Measurements from ENCODE around the gene NKX2-4.
"Not testable (repeated sequence)": the region's sequence is repeated elsewhere in the genome, so short reads cannot be mapped to it uniquely, and the experiment has no call there.

The NKX2-4 gene

DNA sequence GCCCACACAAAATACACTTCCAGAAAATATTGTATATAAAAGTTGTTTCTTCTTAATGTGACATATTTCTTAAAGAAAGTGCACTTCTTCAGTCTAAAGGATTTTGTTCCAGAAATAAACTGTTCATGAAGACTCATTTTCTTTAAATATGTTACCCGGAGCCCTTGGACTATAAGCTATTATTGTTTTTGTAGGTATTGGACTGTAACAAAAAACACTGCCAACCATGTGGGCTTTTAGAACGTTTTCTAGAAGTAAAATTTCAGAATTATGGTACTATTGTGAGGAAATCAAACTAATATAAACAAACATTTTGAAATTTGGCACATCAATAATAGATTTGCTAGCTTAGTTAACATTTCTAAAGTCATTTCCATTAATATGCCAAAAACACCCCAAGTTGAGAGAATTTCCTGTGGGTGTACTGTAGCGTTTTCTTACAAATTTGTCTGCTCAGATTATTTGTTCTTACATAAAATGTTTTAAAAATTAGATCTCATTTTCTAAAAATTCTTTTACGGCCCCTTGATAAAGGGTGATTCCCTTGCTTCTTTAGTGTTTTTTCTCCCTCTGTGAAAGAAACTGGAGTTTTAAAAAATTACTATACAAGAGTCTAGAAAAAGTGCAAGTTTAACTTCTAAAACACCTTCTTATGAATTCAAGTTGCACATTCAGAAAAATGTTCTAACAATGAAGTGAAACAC, 3.4 kb downstream of the NKX2-4 start:
- no peak for DNase-seq

DNA sequence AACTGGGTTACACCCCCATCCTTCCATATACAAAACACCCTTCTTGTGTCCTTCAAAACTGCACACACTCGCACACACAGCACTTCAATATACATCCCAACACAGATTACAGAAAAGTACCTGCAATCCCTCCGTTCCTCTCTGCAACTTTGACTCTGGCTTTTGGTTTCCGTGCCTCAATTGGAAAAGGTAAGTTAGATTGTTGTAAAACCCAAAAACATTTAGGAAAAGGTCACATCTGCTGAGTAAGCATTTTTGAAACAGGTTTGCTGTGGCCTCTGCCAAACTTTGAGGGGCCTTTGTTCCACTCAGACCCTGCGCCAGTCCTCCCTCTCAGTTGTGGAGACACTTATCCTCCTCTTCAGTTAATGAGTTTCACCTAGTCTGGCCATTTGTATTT, 4.2 kb downstream of the NKX2-4 start:
- no peak for DNase-seq

DNA sequence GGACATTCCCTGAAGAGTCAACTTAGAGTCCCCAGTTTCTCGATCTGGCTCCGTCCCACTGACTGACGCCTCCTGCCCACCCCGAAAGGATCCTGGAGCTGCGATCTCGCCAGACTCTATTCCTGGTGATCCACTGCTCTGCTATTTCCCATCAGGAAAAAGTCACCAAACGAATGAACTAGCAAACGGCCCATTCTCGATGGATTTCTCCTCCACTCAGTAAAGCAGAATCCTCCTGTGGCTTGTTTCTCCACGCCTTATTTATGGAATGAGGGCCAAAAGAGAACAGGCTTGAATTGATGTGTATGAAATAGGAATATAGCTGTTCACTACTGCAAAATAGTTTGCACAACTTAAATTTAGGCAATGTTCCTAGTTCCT, 5.4 kb downstream of the NKX2-4 start:
- DNase-seq, result no peak

DNA sequence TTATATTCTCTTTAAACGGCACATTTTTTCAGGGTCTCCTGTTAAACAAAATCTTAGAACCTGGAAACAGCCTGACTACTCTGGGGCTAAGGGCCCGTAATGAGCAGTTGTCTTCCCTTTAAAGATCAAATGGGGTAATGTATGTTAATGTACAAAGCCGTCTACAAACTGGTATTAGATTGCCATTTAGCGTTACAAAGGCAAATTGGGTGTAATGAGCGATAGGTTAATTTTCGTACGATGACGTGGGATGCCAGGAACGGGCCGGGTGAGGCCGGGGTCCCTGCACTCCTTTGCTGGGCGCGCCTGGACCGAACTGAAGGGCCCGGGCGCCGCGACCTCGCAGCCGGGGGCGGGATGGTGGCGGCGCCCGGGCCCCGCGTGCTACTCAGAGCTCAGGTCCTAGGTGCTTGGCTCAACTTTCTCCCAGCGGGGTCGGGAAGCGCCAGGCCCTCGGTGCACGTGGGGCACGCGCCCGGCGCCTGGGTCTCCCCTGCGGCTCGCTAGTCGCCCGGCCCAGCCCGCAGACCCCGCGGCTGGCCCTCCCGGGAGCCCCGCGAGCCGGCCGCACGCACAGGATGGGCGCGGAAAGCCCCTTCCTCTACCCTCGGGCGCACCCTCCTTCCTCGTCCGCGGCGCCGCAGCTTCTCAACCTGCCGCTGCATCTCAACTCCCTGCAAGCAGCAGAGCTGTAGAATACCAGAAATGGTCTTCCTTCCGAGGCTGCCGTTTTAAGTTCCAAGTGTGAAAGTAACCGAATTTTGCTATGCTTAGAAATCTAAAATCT, 5.9 kb downstream of the NKX2-4 start:
- DNase-seq, result no peak

DNA sequence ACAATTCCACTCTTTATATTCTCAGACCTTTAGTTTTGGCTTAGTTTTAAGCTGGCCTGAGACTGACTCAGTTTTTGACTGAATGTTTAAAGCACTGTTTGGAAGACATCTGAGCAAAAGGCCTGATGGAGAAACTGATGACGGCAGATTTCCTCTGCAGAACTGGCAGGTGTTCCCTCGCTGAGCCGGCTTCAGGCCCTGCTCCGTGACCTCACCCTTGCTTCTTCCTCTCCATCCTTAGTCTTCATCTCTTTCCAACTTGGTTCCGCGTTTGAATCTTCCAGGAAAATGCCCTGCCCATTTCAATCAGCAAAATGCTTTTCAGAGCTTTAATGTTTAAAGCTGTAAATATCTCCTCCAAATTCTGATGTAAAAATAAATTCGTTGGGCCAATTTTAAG, 6.6 kb downstream of the NKX2-4 start:
- no peak for DNase-seq

DNA sequence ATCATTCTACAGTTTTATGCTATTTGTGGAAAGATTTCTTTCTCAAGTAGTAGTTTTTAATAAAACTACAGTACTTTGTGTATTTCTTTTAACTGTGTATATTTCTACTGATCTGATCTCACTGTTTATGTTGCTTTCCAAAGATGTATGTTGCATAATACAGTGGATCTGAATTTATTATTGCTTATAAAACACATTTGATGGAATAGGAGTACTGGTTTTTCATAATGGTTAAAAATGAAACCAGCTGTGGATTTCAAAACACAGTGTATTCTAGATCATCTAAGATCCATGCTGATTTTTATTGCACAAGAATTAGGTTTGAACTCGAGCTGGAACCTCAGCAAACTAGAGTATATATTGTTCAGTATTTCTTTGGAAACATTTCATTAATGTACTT, 8.0 kb downstream of the NKX2-4 start:
- no peak for DNase-seq

DNA sequence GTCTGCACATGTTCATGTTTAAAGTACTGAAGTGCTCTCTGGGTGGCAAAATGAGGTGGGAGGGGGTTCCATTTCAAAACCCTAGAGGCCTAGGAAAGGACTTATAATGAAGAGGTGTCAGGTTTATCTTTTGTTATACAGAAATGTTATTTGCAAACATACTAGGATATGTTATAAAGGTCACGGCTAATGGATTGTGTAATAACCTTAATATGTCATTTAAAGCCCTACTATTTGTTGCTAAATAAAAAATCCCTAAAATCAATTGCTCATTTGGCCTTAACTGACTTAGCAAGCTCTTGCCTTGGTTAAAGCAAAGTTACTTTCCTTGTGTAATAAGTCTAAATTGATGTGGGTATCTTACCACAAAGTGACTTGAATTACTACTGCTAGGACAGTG, 8.8 kb downstream of the NKX2-4 start:
- DNase-seq, result no peak

DNA sequence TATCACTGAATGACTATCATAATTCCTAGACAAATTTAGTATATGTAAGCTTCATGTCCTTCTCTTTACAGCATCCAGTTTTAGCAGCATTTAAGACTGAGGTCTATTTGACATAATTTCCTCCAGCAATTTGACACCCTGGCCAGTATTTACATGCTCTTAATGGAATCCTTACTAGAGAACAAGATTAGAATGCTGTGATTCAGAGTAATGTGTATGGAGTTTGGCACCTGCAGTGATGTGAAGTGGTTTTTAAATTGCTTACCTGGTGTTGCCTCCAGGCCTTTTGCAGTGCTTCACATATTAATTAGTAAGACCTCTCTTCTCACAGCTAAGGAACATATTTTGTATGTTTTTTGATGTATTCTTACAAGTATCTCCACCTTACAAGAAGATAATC, 9.8 kb downstream of the NKX2-4 start:
- DNase-seq, result no peak

DNA sequence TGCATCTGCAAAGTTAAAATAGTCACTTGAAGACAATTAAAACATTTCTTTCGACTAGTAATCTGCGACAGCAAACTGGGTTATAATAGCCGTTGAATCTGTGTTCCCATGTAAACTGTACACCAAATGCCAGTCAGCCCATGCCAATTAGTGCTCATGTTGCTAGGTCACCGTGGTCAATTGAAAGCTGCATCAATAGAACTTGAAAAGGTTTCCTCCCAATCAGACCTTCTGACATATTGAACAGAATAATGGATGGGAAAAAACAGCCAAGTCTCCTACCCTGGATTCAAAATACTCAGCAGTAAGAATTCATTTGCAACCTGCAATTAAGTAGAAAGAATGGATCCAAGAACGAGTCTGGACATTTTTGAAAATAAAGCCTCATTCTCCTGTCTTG, 11.2 kb downstream of the NKX2-4 start:
- no peak for DNase-seq

DNA sequence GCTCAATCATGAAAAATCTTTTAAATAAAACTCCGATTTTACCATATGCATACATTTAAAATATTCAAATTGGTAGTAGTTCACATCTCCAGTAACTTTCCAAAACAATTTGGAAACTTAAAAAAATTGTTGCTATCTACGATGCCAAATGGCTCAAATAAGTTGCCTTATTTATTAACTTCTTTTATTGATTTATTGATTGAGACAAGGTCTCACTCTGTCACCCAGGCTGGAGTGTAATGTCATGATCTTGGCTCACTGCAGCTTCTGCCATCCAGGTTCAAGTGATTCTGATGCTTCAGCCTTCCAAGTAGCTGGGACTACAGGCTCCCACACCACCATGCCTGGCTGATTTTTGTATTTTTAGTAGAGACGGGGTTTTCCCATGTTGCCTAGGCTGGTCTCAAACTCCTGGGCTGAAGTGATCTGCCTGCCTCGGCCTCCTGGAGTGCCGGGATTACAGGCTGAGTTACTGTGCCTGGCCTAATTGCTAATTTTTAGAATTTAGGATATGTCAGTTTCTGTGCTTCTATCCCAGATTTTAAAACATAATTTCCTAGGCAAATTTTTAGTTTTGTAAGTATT, 12.9 kb downstream of the NKX2-4 start:
- no peak for DNase-seq

DNA sequence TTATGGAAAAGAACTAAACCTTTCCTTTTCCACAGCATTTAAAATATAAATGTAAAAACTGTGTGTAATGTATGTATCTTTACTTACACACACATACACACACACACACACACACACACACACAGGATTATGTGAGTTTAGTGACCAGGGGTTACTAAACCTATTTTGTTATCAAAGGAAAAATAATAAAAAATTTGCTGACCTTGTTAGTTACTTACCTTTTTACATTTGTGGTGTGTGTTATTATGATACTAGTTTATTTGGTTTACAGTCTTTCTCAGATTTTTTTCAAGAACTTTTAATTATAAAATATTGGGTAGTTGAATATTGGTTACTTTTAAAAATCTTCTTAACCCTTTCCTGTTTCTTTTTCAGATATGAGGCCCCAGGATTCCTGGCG, 15.7 kb downstream of the NKX2-4 start:
- no peak for DNase-seq

DNA sequence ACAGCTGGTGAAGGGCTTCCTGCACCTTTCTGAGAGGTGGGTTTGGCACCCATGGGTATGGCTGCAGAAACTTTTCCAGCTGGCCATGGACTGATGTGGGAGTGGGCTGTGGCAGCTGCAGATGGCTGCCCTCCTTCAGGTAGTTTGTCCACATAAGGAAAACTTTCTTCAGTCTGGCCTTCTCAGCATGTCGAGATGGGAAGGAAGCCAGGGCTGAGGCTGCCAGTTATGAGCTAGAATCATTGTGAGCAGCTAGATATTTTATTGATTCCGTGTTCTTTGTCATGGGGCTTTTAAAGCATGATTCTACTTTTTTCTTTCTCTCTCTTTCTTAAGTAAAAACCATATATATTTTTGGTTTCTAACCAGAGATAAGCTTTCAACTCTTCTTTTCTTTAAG, 16.6 kb downstream of the NKX2-4 start:
- no peak for DNase-seq

DNA sequence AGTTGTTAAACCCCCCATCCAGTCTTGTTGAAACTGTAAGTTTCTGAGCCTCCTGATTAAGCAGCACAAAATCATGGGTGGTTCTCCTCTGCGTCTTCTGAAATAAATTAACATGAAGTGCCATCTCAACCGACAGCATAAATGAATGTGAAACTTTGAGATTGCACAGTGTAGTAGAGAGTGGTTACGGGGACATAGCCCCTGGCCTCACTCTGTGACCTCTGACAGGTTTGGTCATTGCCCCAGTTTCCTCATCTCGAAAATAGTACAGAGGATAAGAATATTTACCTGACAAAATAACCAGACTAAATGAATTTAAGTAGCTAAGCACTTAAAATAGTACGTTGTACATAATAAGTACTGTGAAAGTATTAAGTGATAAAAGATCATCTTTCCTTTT, 19.1 kb downstream of the NKX2-4 start:
- no peak for DNase-seq

DNA sequence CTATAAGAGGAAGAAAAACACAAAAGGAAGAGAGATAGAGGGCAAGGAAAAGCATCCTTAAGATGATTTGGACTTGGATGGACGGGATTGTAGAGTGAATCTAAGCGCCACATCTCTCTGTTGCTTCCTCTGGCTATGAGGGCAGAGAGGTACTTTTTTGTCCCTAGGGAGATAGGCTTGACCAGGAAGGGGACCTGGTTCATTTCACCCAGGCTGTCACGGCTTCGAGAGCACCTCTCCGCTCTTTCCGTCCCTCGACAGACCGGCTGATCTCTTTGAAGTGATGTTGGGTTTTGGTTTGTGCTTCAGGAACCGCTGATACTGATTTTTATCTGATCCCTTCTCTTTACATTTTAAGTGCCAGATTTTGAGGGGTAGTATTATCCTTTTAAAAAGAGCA, 19.6 kb downstream of the NKX2-4 start:
- no peak for DNase-seq

DNA sequence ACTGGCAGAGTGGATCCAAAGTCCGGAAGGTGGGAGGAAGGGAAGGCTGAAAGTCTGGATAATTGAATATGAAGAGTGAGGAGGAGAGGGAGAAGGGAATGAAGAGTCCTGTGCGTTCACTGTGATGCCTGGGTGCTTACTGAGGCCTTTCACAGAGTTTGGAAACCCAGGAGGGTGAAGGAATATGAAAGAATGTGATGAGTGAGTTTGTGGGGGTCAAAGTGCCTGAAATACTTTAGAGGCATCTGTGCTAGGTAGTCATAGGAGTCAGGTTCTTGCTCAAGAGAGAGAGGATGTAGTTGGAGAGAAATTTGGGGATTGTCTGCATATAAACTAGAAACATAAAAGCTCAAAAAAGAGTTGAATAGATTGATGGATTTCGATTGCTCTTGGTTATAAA, 20.7 kb downstream of the NKX2-4 start:
- DNase-seq, result peak; percentile 30

DNA sequence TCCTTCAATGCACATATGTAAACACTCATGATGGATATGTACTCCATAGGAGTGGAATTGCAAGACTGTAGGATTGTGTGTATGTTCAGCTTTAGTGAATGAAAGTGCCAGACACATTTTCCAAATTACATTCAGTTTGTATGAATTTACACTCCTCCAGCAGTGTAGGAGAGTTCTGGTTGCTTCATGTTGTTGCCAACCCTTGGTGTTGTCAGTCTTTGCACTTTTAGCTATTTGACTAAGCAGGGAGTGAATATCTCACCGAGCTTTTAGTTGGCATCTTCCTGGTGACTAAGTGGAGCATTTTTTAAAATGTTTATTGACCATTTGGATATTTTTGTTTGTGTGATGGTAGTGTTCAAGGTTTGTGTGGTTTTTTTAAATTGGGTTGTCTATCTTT, 23.9 kb downstream of the NKX2-4 start:
- no peak for DNase-seq

DNA sequence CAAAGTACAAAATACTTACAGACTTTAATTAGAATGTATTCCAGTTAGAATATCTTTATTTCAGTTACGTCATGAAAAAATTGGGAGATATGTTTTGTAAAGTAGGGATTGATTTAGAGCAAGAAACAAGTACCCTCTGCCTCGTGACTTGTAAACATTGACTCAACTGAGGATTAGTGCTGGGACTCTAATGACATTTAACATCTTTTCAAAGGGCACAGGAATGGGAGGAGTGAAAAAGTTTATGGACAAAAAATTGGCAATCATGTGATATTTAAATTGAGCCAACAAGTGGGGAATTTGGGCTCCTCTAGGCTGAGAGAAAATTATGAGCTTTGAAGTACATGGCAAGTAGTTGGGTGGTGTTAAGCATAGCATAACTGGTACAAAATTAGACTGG, 25.3 kb downstream of the NKX2-4 start:
- no peak for DNase-seq

DNA sequence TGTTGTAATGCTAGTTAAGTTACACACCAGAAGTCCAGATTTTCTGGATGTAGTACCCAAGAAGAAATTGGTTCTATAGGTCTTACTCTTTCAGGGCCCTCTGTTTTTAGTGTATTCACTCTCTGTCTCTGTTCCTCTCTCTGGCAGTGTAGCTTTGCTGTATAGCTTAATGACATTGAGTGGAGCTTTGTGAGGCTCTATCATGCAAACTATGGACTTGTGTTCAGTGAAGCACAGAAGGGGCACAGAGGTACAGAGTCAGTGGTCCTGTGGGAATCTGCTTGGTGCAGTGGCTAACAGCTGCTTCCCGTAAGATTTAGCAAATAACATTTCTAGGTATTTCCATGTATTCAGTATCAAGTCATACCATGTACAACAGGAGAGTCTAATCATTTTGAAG, 26.1 kb downstream of the NKX2-4 start:
- no peak for DNase-seq

DNA sequence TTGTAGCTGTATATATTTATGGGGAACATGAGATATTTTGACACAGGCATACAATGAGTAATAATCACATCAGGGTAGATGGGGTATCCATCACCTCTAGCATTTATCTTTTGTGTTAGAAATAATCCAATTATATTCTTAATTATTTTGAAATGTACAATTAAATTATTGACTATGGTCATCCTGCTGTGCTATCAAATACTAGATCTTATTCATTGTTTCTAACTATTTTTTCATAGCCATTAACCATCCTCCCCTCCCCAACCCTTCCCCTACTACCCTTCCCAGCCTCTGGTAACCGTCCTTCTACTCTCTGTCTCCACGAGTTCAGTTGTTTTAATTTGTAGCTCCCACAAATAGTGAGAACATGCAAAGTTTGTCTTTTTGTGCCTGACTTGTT, 28.5 kb downstream of the NKX2-4 start:
- DNase-seq, result no peak

DNA sequence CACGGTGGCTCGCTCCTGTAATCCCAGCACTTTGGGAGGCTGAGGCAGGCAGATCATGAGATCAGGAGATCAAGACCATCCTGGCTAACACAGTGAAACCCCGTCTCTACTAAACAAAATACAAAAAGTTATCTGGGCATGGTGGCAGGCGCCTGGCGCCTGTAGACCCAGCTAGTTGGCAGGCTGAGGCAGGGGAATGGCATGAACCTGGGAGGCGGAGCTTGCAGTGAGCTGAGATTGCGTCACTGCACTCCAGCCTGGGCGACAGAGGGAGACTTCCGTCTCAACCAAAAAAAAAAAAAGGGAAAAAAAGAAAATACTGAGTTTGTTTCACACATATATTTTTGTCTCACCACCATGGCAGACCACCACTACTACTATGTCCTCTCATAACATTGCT, 31.1 kb downstream of the NKX2-4 start:
- not testable (repeated sequence) for DNase-seq

DNA sequence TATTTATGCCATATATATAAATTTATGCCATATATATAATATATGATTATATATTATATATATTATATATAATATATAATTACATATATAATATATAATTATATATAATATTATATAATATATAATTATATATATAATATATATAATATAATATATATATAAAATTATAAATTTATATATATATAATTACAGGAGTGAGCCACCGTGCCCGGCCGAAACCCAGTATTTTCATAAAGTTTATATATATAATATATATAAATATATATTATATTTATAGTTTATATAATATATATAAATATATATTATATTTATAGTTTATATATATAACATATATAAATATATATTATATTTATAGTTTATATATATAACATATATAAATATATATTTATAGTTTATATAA, 31.6 kb downstream of the NKX2-4 start:
- no peak for DNase-seq

DNA sequence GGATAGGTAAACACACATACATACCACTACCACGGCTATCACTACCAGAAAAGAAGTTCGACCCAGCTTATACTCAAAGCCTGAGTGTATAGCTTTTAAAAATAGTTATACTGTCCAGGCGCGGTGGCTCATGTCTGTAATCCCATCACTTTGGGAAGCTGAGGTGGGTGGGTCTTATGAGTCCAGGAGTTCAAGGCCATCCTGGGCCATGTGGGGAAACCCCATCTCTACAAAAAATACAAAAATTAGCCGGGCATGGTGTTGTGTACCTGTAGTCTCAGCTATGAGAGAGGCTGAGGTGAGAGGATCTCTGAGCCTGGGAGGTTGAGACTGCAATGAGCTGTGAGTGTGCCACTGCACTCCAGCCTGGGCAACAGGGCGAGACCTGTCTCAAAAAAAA, 32.9 kb downstream of the NKX2-4 start:
- DNase-seq, result no peak

DNA sequence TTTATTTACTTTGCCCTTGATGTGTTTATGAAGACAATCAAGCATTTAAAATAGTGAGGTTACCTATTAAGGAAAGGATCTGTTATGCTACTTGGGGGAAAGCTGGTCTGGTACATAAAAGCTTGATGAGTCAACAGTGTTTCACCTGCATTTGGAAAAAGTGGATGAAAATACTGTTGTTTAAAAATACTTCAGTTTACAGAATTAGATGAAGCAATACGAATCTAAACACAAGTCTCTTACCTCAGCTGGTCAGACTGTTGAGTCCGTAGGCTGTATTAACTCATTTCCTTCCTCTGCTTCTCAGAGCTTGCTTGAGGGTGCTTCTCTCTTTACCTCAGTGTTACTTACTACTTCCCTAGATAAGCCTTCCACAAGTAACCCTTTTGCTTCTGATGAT, 36.1 kb downstream of the NKX2-4 start:
- DNase-seq, result peak; percentile 73

DNA sequence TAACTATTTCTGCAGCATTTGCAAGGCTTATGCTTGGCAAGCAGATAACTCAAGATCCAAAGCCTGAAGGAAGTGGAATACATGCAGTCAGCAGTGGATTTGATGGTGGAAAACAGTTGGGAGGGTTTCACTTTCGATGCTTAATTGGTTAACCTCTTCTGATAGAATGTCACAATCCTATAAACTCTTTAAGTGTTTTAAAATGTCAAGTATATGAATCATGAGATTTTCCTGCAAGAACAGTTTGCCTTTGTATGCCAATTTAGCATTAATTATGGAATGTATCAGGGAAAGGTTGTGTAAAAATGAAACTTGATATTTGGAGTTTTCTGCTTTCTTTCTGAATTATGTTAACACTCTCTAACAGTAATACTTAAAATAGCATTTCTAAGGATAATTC, 36.6 kb downstream of the NKX2-4 start:
- peak; percentile 65 for DNase-seq

DNA sequence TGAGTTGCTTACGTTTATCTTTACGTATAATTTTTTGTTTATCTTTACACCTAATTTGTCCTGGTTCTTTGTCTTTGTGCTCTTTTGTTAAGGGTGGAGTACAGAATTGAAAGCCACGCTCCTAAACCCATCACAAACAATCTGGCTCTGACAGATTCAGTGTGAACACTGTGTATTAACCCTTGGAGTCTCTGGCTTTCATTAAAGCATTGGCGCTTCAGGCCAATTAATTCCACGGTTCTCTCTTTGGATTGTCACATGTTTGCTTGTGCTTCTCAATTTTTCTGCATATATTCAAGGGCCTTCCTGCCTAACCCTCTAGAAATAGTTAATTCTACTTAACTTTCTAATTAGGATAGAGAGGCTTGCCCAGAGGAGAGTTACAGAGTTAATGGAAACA, 38.6 kb downstream of the NKX2-4 start:
- no peak for DNase-seq

Measured in HCEC 1CT (cell line).